ENCODE measurements around the gene FAM13A. TPM values are rescaled to one million over a fixed set of nuclear protein-coding genes. Genes with fewer than 3 reads are reported as not detected.

FAM13A gene
- total and polyA plus RNA-seq, 2 donors (not counting 3 experiments of a cell fraction or from before 2014, with no cell fraction given), result 3.3 to 10.5 TPM

- TF ChIP-seq EZH2 (IDR thresholded peaks at IDR 0.05; ENCODE audit: borderline replicate concordance, low read depth, low read length, severe bottlenecking) (no peak), POLR2AphosphoS5 (IDR thresholded peaks at IDR 0.05; ENCODE audit: insufficient read depth, low read depth, low read length) (peak; percentile 55)
- no peak overlapping the region for H2AFZ ChIP-seq (ENCODE audit: low read depth, low read length)
- BruUV-seq (replicated peaks), result no TSS peak
- H3K27me3 ChIP-seq (ENCODE audit: control insufficient read depth in 2 of 2, insufficient read depth in 2 of 2, low read length in 2 of 2), result peaks cover 0 to 3% of the 10 kb centered on the region in 2 experiments
- FAIRE-seq, result peak; percentile 62
- H3K36me3 ChIP-seq (ENCODE audit: control insufficient read depth in 2 of 2, extremely low read depth in 1 of 2, insufficient read depth in 2 of 2, low read length in 2 of 2), result no peaks in the 10 kb centered on the region
- dilution Hi-C loops (cut with MboI; ENCODE audit: extremely low pct_ligation_motif_present, low sequenced_read_pairs), result no loop called here
- intact Hi-C loops (cut with micrococcal nuclease), result loop anchor here (2.0 kb wide), 2 partner anchors 20 to 24 kb away; no protein-coding TSS in a partner anchor
- no peak overlapping the region for H3K9ac ChIP-seq (replicated peaks; ENCODE audit: extremely low read depth, insufficient read depth, low read length)
- no peaks in the 10 kb centered on the region for H3K79me2 ChIP-seq (ENCODE audit: control insufficient read depth, insufficient read depth, low read length)
- no peaks in the 10 kb centered on the region for H3K9me3 ChIP-seq (replicated peaks; ENCODE audit: control insufficient read depth, insufficient read depth, low read length)
- peaks cover 11% of the 10 kb centered on the region for H3K4me1 ChIP-seq (ENCODE audit: control insufficient read depth, extremely low read depth, insufficient read depth, low read length)
- CTCF ChIA-PET, result interaction anchor here (1.2 to 1.6 kb wide), 2 partner anchors 50 to 180 kb away, joined by 4 read pairs; no protein-coding TSS in a partner anchor
- H3K9me1 ChIP-seq (replicated peaks; ENCODE audit: control insufficient read depth, extremely low read depth, insufficient read depth, low read length), result no peaks in the 10 kb centered on the region
- DNase-seq (ENCODE audit: low read depth, low spot score), result peak; percentile 87
- H3K4me3 ChIP-seq (replicated peaks in 1 of 3; ENCODE audit: insufficient read depth in 1 of 3, low read depth in 1 of 3, low read length in 3 of 3), result no peak overlapping the region
- peak overlapping the region; percentile 31 for H3K4me2 ChIP-seq (ENCODE audit: insufficient read depth, low read length)
- POLR2A ChIA-PET, result no interaction called here
- no peak overlapping the region for H3K27ac ChIP-seq (ENCODE audit: insufficient read depth, low read depth, low read length)
- no peaks in the 10 kb centered on the region for H4K20me1 ChIP-seq (replicated peaks; ENCODE audit: control insufficient read depth, extremely low read depth, insufficient read depth, low read length)
Observed at GRCh38 chr4:88843067-88843685, 213.8 kb downstream of the FAM13A start.

GRCh38 chr4:88841635-88842034, 215.3 kb downstream of the FAM13A start:
- Histone ChIP-seq H3K4me1 (ENCODE audit: control insufficient read depth, extremely low read depth, insufficient read depth, low read length) (peaks cover 11% of the 10 kb centered on the region), H3K9me3 (replicated peaks; ENCODE audit: control insufficient read depth, insufficient read depth, low read length) (no peaks in the 10 kb centered on the region), H4K20me1 (replicated peaks; ENCODE audit: control insufficient read depth, extremely low read depth, insufficient read depth, low read length) (no peaks in the 10 kb centered on the region), H3K27me3 (ENCODE audit: control insufficient read depth in 2 of 2, insufficient read depth in 2 of 2, low read length in 2 of 2) (peaks cover 0 to 3% of the 10 kb centered on the region in 2 experiments), H2AFZ (ENCODE audit: low read depth, low read length) (no peak overlapping the region), H3K27ac (ENCODE audit: insufficient read depth, low read depth, low read length) (no peak overlapping the region), H3K9ac (replicated peaks; ENCODE audit: extremely low read depth, insufficient read depth, low read length) (no peak overlapping the region), H3K4me2 (ENCODE audit: insufficient read depth, low read length) (no peak overlapping the region), H3K9me1 (replicated peaks; ENCODE audit: control insufficient read depth, extremely low read depth, insufficient read depth, low read length) (no peaks in the 10 kb centered on the region), H3K79me2 (ENCODE audit: control insufficient read depth, insufficient read depth, low read length) (no peaks in the 10 kb centered on the region), H3K4me3 (replicated peaks in 1 of 3; ENCODE audit: insufficient read depth in 1 of 3, low read depth in 1 of 3, low read length in 3 of 3) (no peak overlapping the region), H3K36me3 (ENCODE audit: control insufficient read depth in 2 of 2, extremely low read depth in 1 of 2, insufficient read depth in 2 of 2, low read length in 2 of 2) (no peaks in the 10 kb centered on the region)
- POLR2A ChIA-PET, result no interaction called here
- DNase-seq (ENCODE audit: low read depth, low spot score) (no peak), FAIRE-seq (no peak)
- no peak for TF ChIP-seq CTCF (IDR thresholded peaks at IDR 0.05; ENCODE audit: extremely low read depth in 1 of 2, insufficient read depth in 1 of 2, low read depth in 1 of 2, low read length in 2 of 2)
- dilution Hi-C loops (cut with MboI; ENCODE audit: extremely low pct_ligation_motif_present, low sequenced_read_pairs) (no loop called here), intact Hi-C loops (cut with micrococcal nuclease) (loop anchor here (2.0 kb wide), 2 partner anchors 19 to 25 kb away; no protein-coding TSS in a partner anchor)
- no TSS peak for BruUV-seq (replicated peaks)
- CTCF ChIA-PET, result interaction anchor here (1.6 kb wide), 1 partner anchor 182 kb away, joined by 4 read pairs; no protein-coding TSS in a partner anchor
